Dendritic cell treated with granulocyte-macrophage colony-stimulating factor and Interleukin-4, amounts not matched to agents 40 ng/mL and 50 ng/mL, for 4 days (primary cell): ENCODE data around the gene SPATA17.
"Not testable (repeated sequence)": the region's sequence is repeated elsewhere in the genome, so short reads cannot be mapped to it uniquely, and the experiment has no call there.

Experiments
- H3K27ac Mint-ChIP-seq: one replicate; pipeline ENCODE4 v1.8.0; 2022; ENCODE audit warnings: mild to moderate bottlenecking, mixed read lengths
- H3K27me3 Mint-ChIP-seq: one replicate; pipeline ENCODE4 v1.8.0; 2022; ENCODE audit warnings: mild to moderate bottlenecking, mixed read lengths
- H3K36me3 Mint-ChIP-seq: one replicate; pipeline ENCODE4 v1.8.0; 2022; ENCODE audit warnings: low read depth, mixed read lengths
- H3K4me1 Mint-ChIP-seq: one replicate; pipeline ENCODE4 v1.8.0; 2022; ENCODE audit warnings: low read depth, mixed read lengths
- H3K4me3 Mint-ChIP-seq: one replicate; pipeline ENCODE4 v1.8.0; 2022; ENCODE audit warnings: mild to moderate bottlenecking, moderate library complexity, mixed read lengths
- H3K9me3 Mint-ChIP-seq: one replicate; pipeline ENCODE4 v1.8.0; 2022; ENCODE audit warnings: mixed read lengths
- intact Hi-C: fragments of 100-400 bp; cut with micrococcal nuclease; formaldehyde crosslinking; loops from one replicate; pipeline ENCODE4 v1.15.0; 2022

The SPATA17 gene

DNA sequence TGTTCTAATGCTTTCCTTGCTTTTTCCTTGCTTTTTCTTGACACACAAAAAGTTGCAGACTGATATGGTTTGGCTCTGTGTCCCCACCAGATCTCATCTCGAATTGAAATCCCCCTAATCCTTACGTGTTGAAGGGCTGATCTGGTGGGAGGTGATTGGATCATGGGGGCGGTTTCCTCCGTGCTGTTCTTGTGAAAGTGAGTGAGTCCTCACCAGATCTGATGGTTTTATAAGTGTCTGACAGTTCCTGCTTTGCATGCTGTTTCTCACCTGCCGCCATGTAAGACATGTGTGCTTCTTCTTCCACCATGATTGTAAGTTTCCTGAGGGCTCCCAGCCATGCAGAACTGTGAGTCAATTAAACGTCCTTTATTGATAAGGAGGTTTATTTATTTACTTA is 11.3 kb downstream of the SPATA17 start:
- no peak overlapping the region for H3K27ac Mint-ChIP-seq
- no peaks in the 10 kb centered on the region for H3K36me3 Mint-ChIP-seq
- no peak overlapping the region for H3K4me3 Mint-ChIP-seq
- H3K27me3 Mint-ChIP-seq, result peaks cover 17% of the 10 kb centered on the region
- no peaks in the 10 kb centered on the region for H3K9me3 Mint-ChIP-seq
- H3K4me1 Mint-ChIP-seq, result no peaks in the 10 kb centered on the region
- intact Hi-C loops, result no loop called here

DNA sequence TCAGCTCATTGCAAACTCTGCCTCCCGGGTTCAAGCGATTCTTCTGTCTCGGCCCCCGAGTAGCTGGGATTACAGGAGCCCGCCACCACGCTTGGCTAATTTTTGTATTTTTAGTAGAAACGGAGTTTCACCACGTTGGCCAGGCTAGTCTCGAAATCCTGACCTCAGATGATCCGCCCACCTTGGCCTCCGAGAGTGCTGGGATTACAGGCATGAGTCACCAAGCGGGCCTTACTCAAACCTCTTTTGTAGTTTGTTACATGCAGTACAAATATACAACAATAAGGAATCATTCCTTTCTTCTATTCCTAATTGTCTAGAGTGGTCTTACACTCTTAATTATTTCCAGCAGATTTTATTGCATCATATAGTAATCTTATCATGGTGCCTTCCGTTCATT is 16.6 kb downstream of the SPATA17 start:
- intact Hi-C loops, result no loop called here
- Mint-ChIP-seq H3K4me1 (no peaks in the 10 kb centered on the region), H3K27me3 (peaks cover 4% of the 10 kb centered on the region), H3K27ac (no peak overlapping the region), H3K36me3 (no peaks in the 10 kb centered on the region), H3K4me3 (no peak overlapping the region), H3K9me3 (no peaks in the 10 kb centered on the region)

DNA sequence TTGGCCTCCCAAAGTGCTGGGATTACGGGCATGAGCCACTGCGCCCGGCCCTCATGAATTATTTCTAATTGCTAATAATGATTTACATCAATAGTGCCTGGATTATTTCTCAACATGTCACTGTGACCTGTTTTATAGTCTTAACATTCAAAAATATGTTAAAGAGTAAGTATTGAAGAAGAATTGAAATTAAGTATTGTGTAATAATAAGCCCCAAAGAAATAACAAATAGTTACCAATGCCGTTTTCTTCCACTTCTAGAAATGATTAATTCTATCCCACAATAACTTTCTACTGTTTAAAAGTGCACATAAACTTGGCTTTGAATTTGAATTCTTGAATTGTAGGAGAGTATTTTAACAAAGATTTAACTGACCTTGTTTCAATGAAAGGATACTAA is 19.5 kb downstream of the SPATA17 start:
- intact Hi-C loops, result no loop called here
- Mint-ChIP-seq H3K36me3 (no peaks in the 10 kb centered on the region), H3K4me1 (no peaks in the 10 kb centered on the region), H3K9me3 (no peaks in the 10 kb centered on the region), H3K27ac (no peak overlapping the region), H3K4me3 (no peak overlapping the region), H3K27me3 (no peaks in the 10 kb centered on the region)

DNA sequence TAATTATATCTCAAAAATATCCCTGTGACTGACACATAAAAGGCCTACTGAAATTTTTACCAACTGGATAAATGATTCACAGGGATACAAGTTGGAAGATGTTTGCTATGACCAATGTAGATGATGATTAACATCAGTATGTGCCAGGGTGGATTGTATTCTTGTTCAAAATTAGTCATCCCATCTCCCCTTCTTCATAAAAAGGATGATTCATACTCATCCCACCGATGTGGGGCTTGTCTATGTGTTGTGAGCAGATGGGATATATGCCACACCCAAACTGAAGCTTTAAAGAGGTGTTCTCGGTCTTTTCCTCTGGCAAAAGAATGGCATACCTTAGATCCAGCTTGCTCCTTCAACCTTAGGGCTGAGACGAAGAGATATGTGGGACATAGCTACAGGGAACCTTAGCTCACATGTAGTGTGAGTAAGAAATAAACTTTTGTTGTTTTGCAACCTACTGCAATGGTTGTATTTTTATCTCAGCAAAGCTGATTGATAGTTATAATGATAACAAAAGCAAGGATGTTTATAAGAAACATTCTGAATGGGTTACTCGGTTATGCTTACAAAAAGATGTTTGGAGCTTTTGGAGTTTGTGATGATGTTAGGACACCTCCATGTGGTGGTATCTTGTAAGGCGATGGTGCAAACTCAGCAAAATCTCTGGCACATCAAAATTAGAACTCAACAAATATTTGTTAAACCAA is 29.4 kb downstream of the SPATA17 start:
- H3K27ac Mint-ChIP-seq, result no peak overlapping the region
- H3K4me1 Mint-ChIP-seq, result no peaks in the 10 kb centered on the region
- intact Hi-C loops, result no loop called here
- H3K27me3 Mint-ChIP-seq, result peaks cover 10% of the 10 kb centered on the region
- no peak overlapping the region for H3K4me3 Mint-ChIP-seq
- no peaks in the 10 kb centered on the region for H3K9me3 Mint-ChIP-seq
- no peaks in the 10 kb centered on the region for H3K36me3 Mint-ChIP-seq

DNA sequence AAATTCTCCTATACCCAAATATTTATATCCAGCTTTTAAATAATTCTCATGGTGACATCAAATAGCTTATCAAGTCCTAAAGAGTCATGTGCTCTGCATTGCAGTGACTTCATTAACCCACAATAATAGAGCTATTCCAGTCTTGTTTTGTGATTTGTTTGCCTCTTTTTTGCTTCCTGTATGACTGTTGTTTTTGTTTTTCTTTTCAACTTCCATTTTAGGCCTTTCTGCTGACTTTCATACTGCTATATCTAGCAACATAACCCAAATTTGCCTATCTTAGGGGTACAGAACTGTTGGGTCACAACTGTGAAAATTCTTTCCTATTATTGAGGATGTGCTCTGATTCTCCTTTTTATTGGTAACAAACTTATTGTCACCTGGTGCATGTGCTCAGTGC is 30.3 kb downstream of the SPATA17 start:
- Mint-ChIP-seq H3K27me3 (peaks cover 12% of the 10 kb centered on the region), H3K4me3 (no peak overlapping the region), H3K4me1 (no peaks in the 10 kb centered on the region), H3K27ac (peak overlapping the region; percentile 6), H3K36me3 (no peaks in the 10 kb centered on the region), H3K9me3 (no peaks in the 10 kb centered on the region)
- intact Hi-C loops, result no loop called here

DNA sequence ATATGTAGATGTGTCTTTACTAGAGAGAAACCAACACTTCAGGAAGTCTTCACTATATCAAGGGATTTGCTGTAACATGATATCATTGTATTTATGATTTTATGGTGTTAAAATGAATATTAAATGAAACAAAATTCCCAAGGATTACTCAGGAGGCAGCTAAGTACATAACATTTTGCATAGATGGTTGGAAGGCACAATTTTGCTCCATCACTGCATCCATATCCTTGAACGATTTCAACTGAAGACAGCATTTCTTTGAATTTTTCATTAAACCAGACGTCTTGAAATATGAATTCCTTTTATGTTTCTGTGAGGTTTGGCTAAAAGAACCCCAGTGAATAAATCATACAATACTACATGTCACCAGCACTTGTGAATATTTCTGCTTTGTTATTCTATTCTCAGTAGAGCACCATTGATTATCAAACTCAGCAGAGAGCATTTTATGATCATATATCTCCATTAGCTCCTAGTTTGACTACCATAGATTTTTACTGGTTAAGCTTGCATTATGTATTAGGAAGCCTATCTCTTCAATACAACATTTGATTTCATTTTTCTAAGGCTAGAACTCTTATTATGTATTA is 37.3 kb downstream of the SPATA17 start:
- Mint-ChIP-seq H3K9me3 (no peaks in the 10 kb centered on the region), H3K27me3 (peaks cover 12% of the 10 kb centered on the region), H3K36me3 (no peaks in the 10 kb centered on the region), H3K4me1 (peaks cover 23% of the 10 kb centered on the region), H3K27ac (no peak overlapping the region), H3K4me3 (no peak overlapping the region)
- intact Hi-C loops, result no loop called here

DNA sequence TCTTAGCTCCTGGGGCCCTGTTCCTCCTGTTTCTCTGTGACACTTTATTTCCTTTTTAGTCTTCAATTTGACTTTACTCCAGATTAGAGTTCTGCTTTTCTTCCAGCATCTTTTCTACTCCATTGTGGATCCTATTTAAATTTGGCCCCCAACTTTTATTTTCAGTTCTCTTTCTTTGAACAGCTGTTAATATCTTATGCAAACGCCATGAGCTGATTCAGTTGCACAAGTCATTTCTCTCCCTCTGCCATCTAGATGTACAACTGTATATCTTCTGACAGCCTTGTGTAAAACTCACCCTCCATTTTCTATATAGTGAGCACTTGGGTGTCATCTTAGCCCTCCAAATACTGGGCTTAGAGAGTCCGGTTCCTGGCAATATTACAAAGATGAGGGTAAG is 42.2 kb downstream of the SPATA17 start:
- Mint-ChIP-seq H3K9me3 (no peaks in the 10 kb centered on the region), H3K36me3 (no peaks in the 10 kb centered on the region), H3K27ac (peak overlapping the region; percentile 74), H3K4me3 (no peak overlapping the region), H3K27me3 (peaks cover 4% of the 10 kb centered on the region), H3K4me1 (peaks cover 40% of the 10 kb centered on the region)
- intact Hi-C loops, result no loop called here

DNA sequence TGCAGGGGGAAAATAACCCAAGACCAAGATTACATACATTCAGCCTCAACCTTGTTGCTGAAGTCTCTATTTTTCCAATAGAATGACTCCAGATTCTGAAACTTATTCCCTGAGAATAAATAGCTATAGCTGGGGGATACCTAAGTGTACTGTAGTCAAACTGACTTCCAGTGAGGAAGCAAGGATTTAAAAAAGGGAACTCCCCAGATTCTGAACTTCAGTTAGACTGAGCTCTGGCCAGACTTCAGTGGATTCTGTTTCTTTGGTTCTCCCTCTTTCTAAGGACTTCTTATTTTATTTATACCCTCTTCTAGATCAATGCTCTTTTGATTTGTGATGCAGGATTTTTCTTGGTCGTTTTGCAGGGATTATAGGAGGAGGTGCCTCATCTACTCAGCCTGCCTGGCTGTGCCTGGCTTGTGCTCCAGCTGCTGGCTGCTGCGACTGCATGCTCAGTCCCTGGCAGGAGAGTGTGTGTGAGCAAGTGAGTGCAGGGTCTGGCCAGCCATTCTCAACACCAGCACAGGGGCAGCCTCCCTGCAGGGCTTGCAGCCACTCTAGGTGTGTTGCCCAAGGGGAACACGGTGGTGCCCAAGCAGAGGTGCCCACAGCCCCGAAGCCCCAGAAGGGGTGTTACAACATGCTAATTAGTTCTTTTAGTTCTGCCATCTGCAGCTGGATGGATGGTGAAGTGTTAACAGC is 43.0 kb downstream of the SPATA17 start:
- H3K4me1 Mint-ChIP-seq, result peaks cover 40% of the 10 kb centered on the region
- H3K9me3 Mint-ChIP-seq, result no peaks in the 10 kb centered on the region
- peaks cover 4% of the 10 kb centered on the region for H3K27me3 Mint-ChIP-seq
- H3K36me3 Mint-ChIP-seq, result no peaks in the 10 kb centered on the region
- H3K4me3 Mint-ChIP-seq, result no peak overlapping the region
- intact Hi-C loops, result no loop called here
- H3K27ac Mint-ChIP-seq, result peak overlapping the region; percentile 74

DNA sequence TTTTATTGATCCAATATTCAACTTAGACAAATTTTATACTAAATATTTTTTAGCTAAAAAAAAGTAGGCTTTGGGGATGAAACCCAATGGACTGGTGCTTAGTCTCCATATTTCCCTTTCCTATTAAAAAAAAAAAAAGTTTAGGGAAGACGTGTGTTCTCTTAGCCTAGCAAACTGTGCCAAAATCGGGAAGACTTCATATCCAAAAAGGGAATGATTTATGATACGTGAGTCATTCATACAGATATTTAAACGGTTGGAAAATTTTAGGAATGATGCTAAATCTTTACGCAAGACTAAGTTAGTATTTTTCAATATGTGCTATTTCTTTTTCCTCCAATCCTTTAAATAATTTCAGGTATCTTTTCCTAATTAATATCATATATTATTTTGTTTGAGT is 50.7 kb downstream of the SPATA17 start:
- H3K4me1 Mint-ChIP-seq, result no peaks in the 10 kb centered on the region
- no peaks in the 10 kb centered on the region for H3K9me3 Mint-ChIP-seq
- H3K36me3 Mint-ChIP-seq, result no peaks in the 10 kb centered on the region
- H3K27ac Mint-ChIP-seq, result no peak overlapping the region
- intact Hi-C loops, result no loop called here
- no peak overlapping the region for H3K4me3 Mint-ChIP-seq
- H3K27me3 Mint-ChIP-seq, result peaks cover 6% of the 10 kb centered on the region

DNA sequence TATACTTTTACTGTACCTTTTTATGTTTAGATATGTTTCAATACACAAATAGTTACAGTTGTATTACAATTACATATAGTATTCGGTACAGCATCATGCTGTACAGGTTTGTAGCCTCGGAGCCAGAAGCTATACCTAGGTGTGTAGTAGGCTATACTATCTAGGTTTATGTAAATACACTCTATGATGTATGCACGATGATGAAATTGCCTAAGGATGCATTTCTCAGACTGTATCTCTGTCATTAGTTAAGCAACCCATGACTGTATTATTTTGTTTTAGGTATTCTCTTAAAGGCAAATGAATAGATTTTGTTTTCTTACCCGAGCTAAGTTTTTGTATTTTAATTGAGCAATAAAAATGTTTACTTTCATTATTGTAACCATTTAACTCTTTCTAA is 56.4 kb downstream of the SPATA17 start:
- Mint-ChIP-seq H3K9me3 (no peaks in the 10 kb centered on the region), H3K4me3 (no peak overlapping the region), H3K27me3 (no peaks in the 10 kb centered on the region), H3K4me1 (no peaks in the 10 kb centered on the region), H3K36me3 (no peaks in the 10 kb centered on the region), H3K27ac (no peak overlapping the region)
- intact Hi-C loops, result no loop called here

DNA sequence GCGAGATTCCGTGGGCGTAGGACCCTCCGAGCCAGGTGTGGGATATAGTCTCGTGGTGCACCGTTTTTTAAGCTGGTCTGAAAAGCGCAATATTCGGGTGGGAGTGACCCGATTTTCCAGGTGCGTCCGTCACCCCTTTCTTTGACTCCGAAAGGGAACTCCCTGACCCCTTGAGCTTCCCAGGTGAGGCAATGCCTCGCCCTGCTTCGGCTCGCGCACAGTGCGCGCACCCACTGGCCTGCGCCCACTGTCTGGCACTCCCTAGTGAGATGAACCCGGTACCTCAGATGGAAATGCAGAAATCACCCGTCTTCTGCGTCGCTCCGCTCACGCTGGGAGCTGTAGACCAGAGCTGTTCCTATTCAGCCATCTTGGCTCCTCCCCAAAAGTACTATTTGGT is 65.0 kb downstream of the SPATA17 start:
- H3K9me3 Mint-ChIP-seq, result peaks cover 11% of the 10 kb centered on the region
- H3K36me3 Mint-ChIP-seq, H3K4me1 Mint-ChIP-seq, H3K4me3 Mint-ChIP-seq, H3K27ac Mint-ChIP-seq, H3K27me3 Mint-ChIP-seq, intact Hi-C loops: not testable (repeated sequence)

DNA sequence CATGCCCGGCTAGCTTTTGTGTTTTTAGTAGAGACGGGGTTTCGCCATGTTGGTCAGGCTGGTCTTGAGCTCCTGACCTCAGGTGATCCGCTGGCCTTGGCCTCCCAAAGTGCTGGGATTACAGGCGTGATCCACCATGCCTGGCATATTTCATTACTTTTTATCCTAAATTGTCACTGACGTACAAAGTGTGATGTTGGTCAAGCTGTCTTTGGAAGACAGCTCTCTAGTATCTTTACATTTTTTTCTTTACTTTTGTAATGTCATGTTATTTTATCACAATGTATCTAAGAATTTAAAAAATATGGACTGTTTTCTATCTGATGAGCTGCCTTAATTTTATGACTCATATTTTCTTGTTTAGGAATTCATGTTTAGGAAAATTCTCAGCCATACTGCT is 72.2 kb downstream of the SPATA17 start:
- Mint-ChIP-seq H3K4me3 (no peak overlapping the region), H3K27ac (no peak overlapping the region), H3K4me1 (no peaks in the 10 kb centered on the region), H3K9me3 (peaks cover 27% of the 10 kb centered on the region), H3K36me3 (no peaks in the 10 kb centered on the region), H3K27me3 (no peaks in the 10 kb centered on the region)
- intact Hi-C loops, result no loop called here

DNA sequence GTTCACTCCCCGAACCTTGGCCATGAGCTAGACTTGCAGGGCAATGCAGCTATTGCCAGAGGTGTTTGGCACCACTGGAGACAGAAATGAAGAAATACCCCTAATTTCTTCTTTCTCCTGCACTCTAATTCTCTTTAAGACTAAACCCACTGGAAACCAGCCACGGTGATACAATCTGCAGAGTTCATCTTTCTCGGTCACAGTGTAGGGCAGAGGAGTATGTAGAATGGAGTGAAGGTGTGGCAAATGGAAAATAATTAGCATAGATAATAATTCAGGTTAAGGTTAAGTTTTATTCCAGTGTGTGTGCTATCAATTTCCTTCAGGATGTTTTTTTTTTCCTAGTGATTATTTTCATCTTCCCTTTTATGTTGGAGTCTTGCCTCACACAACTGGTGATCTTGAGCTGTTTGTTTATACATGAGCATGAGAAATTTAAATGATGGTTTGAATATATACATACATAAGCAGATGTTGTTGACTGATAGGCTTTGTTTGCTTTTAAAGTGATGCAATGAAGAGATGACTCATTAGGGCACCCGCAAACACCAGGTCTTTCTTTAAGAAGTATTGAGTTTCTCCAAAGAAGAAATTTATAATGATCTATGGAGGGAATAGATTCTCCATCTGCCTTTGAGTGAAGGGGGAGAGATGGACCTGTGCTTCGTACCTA is 81.9 kb downstream of the SPATA17 start:
- no peaks in the 10 kb centered on the region for H3K4me1 Mint-ChIP-seq
- intact Hi-C loops, result no loop called here
- H3K4me3 Mint-ChIP-seq, result no peak overlapping the region
- H3K9me3 Mint-ChIP-seq, result peaks cover 14% of the 10 kb centered on the region
- H3K27me3 Mint-ChIP-seq, result no peaks in the 10 kb centered on the region
- no peak overlapping the region for H3K27ac Mint-ChIP-seq
- no peaks in the 10 kb centered on the region for H3K36me3 Mint-ChIP-seq

DNA sequence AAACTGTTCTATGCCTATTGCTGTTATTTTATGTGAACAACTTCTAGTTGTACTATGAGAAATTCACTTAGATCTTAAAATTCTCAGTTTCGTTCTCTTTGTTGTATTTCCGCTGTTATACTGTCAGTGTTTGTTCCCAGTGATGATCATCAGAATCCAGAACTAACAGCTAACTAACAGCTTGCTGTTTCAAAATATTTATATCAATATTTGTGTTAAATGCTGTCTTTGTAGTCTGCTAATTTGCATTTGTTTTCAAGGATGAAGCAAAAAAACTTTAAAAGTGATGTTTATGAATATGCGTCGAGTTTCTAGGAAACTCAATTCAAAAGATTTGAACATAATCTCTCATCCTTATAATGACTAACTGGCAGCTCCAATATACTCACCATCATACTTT is 84.5 kb downstream of the SPATA17 start:
- Mint-ChIP-seq H3K4me1 (no peaks in the 10 kb centered on the region), H3K27me3 (no peaks in the 10 kb centered on the region), H3K9me3 (peaks cover 10% of the 10 kb centered on the region), H3K36me3 (no peaks in the 10 kb centered on the region), H3K27ac (no peak overlapping the region), H3K4me3 (no peak overlapping the region)
- intact Hi-C loops, result no loop called here
